ENCODE data around the gene DIO1.

Gene DIO1

DNA sequence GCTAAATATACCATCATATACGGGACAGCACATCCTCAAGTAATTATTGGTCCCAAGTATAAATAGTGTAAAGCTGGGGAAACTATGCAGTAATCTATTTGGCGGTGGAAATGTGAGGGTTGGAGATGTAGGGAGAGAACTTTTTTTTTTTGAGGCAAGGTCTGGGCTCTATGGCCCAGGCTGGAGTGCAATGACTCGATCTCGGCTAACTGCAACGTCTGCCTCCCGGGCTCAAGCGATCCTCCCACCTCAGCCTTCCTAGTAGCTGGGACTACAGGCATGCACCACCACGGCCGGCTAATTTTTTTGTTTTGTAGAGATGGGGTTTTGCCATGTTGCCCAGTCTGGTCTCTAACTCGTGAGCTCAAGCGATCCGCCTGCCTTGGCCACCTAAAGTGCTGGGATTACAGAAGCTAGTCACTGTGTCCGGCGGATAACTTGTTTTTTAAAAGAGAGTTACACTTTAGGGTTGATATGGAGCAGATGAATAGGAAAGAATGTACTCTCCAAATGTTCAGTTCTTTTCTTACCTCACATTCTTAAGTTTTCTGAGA lies 49.6 kb downstream of the DIO1 start:
- DNase-seq = no peak

DNA sequence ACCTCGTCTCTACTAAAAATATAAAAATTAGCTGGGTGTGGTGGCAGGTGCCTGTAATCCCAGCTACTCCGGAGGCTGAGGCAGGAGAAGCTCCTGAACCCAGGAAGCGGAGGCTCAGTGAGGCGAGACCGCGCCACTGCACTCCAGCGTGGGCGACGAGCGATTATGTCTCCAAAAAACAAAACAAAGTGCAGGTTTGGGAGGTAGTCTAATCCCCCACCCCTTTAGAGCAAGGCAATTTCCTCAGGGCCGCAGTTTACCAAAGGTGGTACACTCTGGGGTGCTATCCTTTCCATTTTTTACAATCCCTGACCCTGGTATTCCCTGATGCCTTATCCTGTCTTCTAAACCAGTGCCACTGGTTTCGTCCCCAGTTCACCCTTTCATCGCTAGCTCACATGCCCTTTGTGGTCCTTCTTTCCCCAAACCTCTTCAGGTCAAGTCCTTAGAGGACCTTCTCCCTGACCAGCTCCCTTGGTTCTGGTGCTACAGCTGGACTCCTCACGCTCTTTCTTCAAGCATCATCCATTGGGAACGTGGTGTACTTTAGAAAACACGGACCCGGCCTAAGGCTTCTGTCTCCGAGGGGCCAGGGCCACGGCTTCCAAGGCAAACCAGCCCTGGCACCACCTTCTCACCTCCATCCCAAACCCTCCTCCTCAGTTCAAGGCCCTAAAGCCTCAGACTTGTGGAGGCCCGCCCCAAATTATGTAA lies 50.6 kb downstream of the DIO1 start:
- no peak for DNase-seq

DNA sequence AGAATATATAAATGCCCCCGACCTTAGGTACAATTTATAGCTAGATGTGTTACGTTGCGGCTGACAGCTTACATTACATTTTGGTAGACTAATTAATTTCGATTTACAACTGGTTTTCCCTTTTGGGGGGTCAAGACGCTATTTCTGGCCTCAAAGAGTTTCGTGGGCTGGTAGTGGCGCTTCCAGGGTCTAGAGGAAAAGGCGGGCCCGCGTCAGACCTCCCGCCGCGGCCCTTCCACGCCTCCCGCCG lies 51.1 kb downstream of the DIO1 start:
- DNase-seq = no peak

DNA sequence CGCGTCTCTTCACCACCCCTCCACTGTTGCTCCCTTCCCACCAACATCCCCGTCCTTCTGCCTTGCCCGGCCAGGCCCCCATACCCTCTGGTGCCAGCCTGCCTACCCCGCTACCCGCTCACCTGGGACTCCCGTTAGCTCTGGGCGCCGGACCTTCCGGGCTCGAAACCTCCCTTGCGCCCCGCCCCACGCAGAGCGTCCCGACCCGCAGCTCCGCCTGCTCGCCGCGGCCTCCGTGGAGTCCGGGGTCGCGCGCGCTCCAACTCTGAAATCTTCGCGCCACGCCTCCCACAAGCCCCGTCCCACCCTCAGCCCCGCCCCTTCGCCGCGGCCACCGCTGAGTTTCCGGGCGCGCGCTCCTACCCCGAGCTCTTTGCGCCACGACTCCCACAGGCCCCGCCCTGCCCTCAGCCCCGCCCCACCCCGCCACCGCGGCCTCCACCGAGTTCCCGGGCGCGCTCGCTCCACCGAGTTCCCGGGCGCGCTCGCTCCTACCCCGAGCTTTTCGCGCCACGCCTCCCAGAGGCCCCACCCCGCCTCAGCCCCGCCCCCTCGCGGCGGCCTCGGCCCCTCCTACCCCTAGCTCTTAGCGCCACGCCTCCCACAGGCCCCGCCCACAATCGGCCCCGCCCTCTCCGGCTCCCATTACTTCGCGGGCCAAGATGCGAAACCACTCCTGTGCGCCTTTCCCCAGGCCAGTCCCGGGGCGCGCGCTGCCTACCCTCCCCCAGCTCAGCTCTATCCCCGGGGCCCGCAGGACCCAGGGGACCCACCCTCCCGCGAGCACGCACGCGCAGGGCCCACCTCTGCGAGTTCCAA lies 51.7 kb downstream of the DIO1 start, which contains the start of gene IFT25:
Gene IFT25, minus strand, starts transcription at position 267 of the 819 bp plus-strand sequence. CDS start 5,617 bp downstream, outside the sequence.
- DNase-seq = peak; percentile 80

DNA sequence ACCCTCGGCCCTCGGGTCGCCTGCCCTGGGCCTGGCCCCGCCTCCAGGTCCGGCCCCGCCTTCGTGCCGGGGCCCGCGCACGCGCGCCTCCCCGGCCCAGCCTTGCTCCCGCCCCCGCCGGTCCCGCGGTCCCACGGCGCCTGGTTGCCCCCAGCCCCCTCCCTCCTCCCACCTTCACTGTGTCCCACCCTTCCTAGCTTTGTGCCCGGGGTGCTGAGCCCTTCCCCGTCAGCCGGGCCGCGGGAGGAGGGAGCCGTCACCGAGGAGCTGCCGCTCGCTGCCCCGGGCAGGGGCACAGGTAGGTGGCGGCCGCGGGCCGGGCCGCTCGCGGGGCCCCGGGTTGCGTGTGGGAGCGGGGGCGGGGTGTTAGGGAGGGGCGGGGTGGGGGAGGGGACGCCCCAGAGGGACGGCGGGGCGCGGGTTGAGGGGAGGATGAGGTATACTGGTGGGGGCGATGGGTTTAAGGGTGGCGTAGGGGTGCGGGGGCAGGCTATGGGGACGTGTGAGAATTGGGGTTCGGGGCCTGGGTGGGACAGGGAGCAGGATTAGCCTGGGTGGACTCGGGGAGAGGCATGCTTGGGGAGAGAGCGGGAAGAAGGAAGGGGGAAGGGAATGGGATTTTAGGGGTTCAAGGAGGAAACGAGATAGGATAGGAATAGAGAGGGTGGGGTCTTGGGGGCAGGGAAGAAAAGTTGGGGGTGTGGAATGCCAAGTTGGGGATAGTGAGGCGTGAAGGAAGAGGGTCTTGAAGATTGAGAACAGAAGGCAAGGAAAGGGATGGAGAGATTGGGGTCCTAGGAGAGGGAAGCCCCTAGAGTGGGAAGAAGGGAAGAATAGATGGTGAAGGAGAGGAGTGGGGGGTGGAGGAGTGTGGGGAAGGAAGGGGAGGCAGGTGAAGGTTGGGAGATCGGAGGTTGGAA lies 52.5 kb downstream of the DIO1 start, which contains the start of gene LRRC42:
Gene LRRC42, plus strand, starts transcription at position 99 of the 920 bp plus-strand sequence. CDS start 5,650 bp downstream, outside the sequence.
- no peak for DNase-seq

DNA sequence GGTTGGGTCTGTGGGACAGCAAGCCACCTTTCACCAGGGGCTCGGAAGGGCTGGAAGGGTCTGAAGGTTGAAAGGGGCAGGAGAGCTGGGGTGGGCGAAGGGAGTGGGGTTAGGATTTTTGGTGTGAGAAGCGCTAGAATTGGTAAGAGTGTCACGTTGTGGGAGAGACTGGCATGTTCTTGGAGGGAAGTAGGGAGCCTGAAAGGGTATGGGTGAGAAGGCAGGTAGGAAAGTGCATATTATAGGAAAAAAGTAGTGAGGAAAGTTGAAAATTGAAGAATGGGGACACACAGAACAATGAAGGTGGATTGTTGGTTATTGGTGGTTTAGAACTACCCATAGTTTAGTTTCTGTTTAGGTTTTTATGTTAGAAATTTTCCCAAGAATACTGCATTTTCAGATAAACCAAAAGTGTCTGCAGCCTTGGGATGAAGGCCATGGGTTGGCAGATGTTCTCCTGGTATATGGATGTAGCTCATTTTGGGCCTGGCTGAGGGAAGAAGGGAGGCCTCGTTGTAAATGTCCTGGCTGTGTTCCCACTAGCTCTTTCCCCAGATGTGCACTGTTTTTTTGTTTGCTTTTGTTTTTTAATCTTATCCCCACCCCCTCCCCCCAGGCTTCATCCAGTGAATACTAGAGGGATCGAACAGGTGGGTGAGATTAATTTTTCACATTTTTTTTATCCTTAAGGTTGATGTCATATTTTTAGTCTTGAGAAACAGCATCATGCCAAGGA lies 53.4 kb downstream of the DIO1 start:
- DNase-seq = no peak

DNA sequence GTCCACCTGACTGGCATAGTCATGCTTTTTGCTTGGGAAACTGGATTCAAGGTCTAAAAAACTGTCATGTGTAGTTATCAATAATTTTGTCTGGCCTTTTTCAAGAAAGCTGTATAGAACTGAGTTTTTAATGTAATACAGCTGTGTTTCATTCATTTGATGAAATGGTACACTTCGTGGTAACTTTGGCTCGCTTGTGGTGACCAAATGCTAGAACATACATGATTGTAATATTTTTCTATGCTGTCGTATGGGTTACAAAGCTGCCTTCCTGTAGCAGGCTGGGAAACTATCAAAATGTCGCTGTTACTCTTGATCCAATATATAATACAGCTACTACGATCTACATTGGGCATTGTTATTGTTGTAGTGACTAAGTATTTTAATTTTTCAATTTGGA lies 54.3 kb downstream of the DIO1 start:
- no peak for DNase-seq

DNA sequence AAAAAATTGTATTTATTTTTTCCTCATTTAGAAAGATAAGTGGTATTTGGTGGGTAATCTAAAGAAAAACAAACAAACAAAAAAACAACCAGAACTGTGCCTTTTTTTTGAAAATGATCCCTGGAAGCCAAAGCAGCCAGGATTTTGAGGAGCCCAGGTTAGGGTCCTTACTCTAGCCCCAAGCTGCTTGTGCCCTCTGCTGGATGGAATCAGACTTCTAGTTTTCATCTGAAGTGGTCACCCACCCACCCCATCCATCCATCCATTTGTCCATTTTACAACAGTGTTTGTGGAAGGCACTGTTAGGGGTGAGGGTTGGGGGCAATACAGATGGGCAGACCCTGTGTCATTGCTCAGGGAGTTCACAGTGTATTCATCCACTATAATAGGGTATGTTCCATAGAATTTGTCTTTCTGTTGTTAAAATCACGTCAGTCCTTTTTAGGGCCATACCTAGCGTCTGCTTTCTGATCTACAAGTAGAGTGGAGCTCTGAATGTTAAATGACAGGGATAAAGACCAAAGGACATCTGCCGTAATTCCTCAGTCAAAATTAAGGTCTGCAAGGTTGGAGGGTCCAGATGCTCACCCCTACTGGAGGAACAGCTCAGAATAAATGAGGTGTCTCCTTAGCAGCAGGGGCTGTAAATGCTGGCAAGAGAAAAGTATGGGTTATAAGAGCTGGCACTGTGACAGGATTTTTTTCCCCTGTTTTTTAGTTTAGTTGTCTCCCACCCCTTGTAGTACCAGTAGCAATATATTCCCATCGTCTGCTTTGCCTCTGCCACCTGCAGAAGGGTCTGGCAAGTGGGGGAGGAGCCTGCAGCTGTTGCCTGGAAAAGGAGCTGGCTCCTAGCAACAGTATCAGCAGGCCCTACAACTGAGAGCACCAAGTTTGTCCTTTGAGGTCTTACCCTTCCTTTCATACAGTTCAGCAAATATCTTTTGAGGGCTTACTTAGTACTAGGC lies 55.3 kb downstream of the DIO1 start:
- peak; percentile 72 for DNase-seq

DNA sequence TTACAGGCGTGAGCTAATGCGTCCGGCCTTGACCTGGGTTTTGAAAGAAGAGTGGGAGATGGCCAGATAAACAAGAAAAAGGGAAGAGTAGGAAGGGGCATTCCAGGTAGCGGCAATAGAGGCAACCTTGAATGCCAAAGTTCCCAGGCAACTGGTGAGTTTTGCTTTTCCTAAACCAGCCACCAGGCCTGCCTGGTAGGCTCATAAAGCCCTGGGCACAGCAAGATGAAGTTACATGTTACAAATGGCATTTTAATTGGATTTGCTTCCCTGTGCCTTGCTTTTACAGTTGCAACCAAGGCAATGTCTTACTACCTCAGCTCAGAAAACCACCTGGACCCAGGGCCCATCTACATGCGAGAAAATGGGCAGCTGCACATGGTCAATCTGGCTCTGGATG lies 57.7 kb downstream of the DIO1 start:
- DNase-seq = no peak

DNA sequence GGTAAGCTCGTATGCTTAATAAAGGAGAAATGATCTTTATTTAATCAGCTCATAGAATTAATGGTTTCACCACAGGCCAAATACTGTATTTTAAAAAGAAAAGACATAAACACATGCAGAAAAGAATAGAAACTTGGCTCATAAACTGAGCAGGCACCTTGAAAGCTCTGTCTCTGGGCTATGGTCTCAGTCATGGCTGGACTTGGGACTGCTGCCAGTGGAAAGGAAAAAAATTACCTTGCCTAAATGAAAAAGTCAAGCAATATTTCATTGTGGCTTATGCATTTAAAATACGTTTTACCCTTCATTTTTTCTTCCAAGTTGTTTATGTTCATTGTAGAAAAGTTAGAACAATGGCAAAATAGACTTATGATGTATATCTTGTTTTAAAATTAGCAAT lies 60.1 kb downstream of the DIO1 start:
- DNase-seq = no peak

DNA sequence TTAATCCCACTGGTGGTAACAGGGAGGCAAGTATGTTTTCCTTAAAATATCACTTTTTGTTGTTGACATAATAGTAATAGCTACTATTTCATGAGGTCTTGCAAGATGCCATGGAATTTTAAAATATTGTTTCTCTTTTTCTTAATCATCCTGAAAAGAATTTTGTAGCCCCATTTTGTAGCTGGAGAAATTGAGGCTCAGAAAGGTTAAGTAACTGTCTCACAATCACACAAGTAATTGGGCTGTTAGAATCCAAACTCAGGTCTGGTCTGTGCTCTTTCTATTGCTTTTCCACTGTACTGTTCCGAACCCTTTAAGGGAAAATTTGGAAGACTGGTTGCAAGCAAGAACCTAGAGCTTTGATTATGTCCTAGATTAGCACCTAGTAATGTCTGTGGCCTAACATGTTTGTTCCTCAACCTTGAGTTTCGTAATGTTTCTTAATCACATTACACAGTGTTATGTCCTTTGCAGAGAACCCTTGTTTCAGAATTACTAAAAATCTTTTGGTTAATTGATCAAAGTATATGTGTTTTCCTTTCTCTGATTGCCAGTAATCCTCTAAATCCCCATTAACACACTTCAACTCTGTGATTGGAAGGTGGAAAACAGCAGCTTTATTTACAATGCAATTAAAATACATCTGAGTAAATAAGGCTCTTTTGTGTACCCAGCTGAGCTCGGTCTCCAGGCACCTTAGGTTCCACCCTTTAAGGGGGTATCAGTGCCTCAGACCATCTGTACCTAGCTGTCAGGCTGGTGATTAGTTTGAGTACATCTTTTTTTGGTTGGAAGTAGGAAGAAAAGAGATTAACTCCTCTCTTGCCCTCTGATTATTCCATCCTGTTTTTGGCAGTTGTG lies 62.6 kb downstream of the DIO1 start:
- DNase-seq = peak; percentile 54

DNA sequence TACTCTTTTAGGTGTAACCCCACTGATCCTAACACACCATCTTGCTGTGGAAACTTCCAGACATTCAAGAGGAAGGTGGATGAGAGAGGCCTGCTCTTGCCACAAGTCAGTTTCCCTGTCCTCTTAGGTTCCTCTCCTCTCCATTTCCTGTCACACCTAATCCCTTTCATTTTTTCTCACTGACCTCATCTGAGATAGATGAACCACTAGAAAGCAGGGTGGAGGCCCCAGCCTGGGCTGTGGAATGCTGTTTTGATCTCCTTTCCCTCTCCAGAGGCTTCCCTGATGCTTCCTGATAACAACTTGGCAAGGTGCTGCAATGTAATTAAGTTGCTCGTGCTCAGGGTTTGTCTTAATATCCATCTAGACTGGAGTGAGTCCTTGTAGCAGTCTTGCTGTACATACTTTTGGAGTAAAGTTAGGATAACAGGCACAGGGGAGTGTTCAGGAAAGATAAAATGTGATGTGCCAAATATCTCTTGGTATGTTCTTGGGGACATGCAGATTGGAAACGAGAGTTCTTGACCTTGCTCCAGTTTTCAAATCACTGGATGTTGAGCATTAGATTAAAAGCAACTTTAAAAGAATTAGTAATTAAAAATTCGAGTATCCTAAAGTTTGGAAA lies 63.3 kb downstream of the DIO1 start:
- no peak for DNase-seq

DNA sequence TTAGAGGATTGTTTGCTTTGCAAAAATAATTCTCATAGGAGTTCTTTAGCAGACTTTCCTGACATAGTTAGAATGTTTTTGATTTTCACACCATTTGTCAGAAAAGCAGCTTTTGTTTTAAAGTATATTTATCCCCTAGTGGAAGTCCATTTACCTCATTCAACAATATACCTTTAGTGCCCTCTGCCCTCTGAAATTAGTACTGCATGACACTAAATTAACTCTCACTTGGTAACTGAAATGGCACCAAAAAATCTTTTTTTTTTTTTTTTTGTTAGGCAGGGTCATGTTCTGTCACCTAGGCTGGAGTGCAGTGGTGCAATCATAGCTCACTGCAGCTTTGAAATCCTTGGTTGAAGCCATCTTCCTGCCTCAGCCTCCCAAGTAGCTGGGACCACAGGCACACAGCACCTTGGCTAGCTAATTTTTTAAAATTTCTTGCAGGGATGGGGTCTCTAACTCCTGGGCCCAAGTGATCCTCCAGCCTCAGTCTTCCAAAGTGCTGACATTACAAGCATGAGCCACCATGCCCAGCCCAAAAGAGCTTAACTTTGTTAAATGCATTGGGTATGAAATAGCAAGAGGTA lies 65.8 kb downstream of the DIO1 start:
- DNase-seq = no peak
